Measurements from ENCODE around the gene DZANK1. TPM values are rescaled to one million over a fixed set of nuclear protein-coding genes. Genes with fewer than 3 reads are reported as not detected.
A peak's percentile ranks its signal among the peaks of the same experiment; 100 is the strongest.
"Not testable (repeated sequence)": the region's sequence is repeated elsewhere in the genome, so short reads cannot be mapped to it uniquely, and the experiment has no call there.

DZANK1 gene
- total RNA-seq, 4 donors from 2014 or later: 0.92 to 5.2 (median 1.1) TPM

GRCh38 chr20:18359854-18360253, 107.0 kb downstream of the DZANK1 start:
- 100% methylated on average over 1 of the region's 1 CpG for WGBS, 2 donors
- H3K9me3 ChIP-seq: no peaks in the 10 kb centered on the region
- DNase-seq: no peak
- no peak for TF ChIP-seq POLR2A (IDR thresholded peaks at IDR 0.05)
- TF ChIP-seq, protein P1, sequence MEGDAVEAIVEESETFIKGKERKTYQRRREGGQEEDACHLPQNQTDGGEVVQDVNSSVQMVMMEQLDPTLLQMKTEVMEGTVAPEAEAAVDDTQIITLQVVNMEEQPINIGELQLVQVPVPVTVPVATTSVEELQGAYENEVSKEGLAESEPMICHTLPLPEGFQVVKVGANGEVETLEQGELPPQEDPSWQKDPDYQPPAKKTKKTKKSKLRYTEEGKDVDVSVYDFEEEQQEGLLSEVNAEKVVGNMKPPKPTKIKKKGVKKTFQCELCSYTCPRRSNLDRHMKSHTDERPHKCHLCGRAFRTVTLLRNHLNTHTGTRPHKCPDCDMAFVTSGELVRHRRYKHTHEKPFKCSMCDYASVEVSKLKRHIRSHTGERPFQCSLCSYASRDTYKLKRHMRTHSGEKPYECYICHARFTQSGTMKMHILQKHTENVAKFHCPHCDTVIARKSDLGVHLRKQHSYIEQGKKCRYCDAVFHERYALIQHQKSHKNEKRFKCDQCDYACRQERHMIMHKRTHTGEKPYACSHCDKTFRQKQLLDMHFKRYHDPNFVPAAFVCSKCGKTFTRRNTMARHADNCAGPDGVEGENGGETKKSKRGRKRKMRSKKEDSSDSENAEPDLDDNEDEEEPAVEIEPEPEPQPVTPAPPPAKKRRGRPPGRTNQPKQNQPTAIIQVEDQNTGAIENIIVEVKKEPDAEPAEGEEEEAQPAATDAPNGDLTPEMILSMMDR (IDR thresholded peaks at IDR 0.05): peak in 1 of 6 experiments; percentile 13
- H3K27me3 ChIP-seq: no peaks in the 10 kb centered on the region
- intact Hi-C loops (cut with DNase I): no loop called here
- peak overlapping the region in 1 of 4 donors; percentile 33 for H3K27ac ChIP-seq
- no peak overlapping the region for H3K4me3 ChIP-seq
- H3K4me1 ChIP-seq: peaks cover 0 to 13% (median 0%) of the 10 kb centered on the region in 3 donors
- H3K36me3 ChIP-seq: no peaks in the 10 kb centered on the region

DNA sequence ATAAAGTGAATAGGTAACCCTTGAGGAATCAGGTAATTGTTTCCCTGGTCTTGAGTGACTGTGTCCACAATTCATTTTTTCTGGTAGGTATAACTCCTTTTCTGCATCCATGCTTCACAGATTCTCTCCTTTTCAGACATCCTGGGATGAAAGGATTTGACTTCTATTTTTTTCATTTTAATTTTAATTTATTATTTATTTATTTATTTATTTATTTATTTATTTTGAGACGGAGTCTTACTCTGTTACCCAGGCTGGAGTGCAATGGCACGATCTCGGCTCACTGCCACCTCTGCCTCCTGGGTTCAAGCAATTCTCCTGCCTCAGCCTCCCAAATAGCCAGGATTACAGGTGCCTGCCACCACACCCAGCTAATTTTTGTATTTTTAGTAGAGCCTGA, 117.1 kb downstream of the DZANK1 start:
- H3K27ac ChIP-seq; H3K4me3 ChIP-seq; H3K36me3 ChIP-seq; H3K27me3 ChIP-seq; H3K9me3 ChIP-seq; DNase-seq; H3K4me1 ChIP-seq; intact Hi-C loops (cut with DNase I): not testable (repeated sequence)
- 56 to 59% methylated on average over 3 of the region's 3 CpGs for WGBS, 2 donors

Small RNAs within 50 kb of the gene (small RNA-seq; reads per million reads assigned to genes)
- 0 to 0.27 (median 0) reads per million in 4 donors for gene MIR3192
- gene RNA5SP476: 0 to 0.30 (median 0) reads per million in 4 donors

Other genes starting within 250 kb of the DZANK1 start
- gene ZNF133, start 178.5 kb downstream of the DZANK1 start, total RNA-seq: 10 to 100 TPM; 10.1 to 20.2 (median 13.7) TPM
- gene POLR3F, start 360 bp upstream of the DZANK1 start, total RNA-seq: 1 to 10 TPM; 5.1 to 9.2 (median 6.9) TPM
- gene RBBP9, start 30.2 kb upstream of the DZANK1 start, total RNA-seq: 10 to 100 TPM in 3 of 4 donors, 1 to 10 TPM in 1; 6.6 to 27.7 (median 11.4) TPM
- gene SEC23B, start 40.9 kb upstream of the DZANK1 start, total RNA-seq: 10 to 100 TPM; 37.6 to 72.3 (median 43.9) TPM
- 100 to 1,000 TPM in 2 of 4 donors, 10 to 100 TPM in 2; 72.0 to 147 (median 106) TPM for gene SMIM26, start 100.4 kb upstream of the DZANK1 start, total RNA-seq
- gene DTD1, start 121.0 kb upstream of the DZANK1 start, total RNA-seq: 10 to 100 TPM; 27.3 to 54.0 (median 35.2) TPM